Measurements from ENCODE around the gene TTC33.
"Not testable (repeated sequence)": the region's sequence is repeated elsewhere in the genome, so short reads cannot be mapped to it uniquely, and the experiment has no call there.

The TTC33 gene

DNA sequence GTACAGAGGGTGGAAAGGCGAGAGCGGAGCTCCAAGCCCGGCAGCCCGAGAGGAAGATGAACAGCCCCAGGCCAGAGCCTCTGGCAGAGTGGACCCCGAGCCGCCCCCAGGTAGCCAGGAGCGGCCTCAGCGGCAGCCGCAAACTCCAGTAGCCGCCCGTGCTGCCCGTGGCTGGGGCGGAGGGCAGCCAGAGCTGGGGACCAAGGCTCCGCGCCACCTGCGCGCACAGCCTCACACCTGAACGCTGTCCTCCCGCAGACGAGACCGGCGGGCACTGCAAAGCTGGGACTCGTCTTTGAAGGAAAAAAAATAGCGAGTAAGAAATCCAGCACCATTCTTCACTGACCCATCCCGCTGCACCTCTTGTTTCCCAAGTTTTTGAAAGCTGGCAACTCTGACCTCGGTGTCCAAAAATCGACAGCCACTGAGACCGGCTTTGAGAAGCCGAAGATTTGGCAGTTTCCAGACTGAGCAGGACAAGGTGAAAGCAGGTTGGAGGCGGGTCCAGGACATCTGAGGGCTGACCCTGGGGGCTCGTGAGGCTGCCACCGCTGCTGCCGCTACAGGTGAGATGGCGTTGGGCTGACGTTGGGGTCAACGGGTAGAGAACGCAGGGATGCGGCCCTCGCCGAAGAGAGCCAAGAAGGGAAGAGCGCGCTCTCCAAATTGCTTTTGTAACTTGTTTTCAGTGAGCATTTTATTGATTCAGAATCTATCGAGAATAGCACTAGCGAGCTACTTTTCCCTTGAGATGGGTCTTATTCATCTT is 75.7 kb downstream of the TTC33 start, which contains the start of gene PTGER4:
Gene PTGER4 (plus strand): TSS at position 3 of the 769 bp plus-strand sequence. CDS start 1,079 bp downstream, outside the sequence.
- no peak for DNase-seq (ENCODE audit: low spot score)

DNA sequence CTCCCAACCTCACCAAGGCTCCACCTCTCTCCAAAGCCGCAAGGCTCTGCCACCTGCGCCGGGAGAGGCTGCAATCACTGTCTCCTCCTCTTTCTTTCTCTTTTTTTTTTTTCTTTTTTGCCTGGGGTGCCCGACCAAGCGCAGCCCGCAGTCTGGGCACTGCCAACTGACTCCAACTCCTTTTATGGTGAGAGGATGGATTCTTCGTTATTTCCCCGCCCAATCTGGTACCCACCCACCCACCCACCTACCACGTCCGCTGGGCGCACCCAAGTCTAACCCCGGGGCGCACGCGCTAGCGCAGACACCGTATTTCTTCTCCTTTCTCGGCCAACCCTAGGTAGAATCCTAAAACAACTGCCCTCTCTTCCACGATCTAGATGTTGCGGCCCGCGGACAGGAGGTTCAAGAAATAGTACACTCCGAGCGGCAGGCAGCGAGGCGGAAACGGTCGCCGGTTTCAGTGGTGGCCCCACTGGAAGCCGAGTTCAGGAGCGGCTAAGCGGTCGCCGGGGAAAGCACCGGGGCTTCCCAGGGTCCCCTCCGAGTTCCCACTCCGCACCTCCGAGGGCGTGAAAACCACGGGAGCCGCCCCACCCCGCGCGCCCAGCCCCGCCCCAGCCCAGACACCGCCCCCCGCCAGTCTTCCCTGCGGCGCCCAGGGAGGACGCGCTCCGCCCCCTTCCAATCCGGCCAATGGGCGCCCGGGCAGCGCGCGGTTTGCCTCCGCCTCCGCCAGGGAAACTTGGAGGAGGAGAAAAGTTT is 76.4 kb downstream of the TTC33 start:
- DNase-seq (ENCODE audit: low spot score): peak; percentile 24

DNA sequence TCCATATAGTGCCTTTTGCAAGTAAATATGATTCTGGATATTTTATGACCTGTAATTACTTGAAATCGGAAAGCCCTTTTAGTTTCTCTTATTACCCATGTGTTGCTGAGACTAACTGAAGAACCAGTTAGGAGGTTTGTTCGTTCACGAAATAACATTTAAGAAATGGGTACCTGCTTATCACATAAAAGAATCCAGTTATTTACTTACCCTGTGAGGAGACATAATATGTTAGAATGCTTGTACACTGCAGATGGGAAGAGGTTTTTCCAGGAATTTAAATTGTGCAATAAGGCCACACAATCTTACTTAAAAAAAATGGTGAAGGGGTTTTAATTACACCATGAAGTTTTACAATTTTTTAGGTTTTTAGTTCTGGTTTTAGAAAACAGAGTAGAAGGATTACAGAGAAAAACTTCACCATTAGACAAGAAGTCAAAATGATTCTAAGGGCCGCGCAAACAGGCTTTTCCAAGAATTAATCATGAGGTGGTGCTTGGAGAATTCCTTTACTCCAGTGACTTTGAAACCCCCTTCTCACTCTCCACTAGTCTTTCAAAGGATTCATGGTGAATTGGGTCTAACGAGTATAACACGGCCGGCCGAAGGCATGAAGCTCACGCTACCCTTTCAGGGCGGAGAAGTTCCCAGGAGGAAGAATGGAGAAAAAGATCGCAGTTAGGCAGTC is 77.2 kb downstream of the TTC33 start:
- DNase-seq (ENCODE audit: low spot score): peak; percentile 3

- no peak for DNase-seq (ENCODE audit: low spot score)
Measured at GRCh38 chr5:40678026-40678425, 77.7 kb downstream of the TTC33 start.

GRCh38 chr5:40677456-40677855 is 78.3 kb downstream of the TTC33 start:
- no peak for DNase-seq (ENCODE audit: low spot score)

- no peak for DNase-seq (ENCODE audit: low spot score)
Measured at GRCh38 chr5:40676613-40677343, 79.0 kb downstream of the TTC33 start.

DNA sequence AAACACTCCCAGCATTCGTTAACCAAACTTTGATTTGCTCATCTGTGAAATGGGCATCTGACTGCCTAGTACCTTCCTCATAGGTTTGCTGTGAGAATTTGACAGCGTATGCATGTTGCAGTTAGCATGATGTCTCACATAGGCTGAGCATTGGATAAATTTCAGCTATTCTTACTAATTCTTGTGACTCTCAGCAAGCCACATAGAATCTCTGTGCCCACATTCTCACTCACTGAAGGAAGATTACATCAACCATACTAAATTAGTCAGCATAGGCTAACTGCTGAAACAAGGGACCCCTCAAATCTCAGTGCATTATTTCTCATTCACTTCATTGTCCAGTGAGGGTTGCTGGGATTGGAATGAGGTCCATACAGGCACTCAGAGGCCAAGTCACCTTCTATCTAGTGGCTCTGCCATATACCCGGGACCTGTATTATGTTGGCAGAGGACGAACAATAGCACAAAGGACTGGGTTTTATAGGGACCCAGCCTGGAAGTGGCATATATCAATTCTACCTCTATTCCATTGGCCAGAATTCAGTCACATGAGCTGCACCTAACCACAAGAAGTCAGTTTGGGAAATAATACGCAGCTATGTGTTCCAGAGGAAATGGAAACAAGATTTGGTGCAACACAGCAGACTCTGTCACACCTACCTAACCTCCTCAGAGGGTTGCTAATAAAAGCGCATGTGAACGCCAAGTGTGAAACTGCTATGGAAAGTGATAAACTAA is 80.2 kb downstream of the TTC33 start:
- no peak for DNase-seq (ENCODE audit: low spot score)

DNA sequence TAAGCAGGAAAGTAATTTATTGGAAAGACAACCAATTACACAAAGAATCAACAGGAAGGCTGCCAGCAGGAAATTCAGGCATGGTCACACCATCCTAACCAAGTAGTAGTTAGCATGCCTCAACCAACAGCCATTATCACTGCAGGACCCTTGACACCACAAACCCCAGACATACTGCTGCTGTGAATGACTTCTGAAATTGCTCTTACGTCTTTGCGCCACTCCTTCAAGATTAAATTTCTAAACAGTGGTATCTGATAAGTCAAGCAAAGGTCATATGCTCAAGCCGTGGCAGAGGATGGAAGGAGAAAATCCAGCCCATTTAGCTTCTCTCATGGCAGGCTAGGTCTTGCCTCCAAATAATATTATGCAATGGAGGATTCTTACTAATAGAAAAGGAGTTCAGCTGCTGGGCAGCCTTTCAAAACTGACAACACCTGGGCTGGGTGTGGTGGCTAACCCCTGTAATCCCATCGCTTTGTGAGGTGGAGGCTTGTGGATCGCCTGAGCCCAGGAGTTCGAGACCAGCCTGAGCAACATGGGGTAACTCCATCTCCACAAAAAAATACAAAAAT is 81.0 kb downstream of the TTC33 start:
- DNase-seq (ENCODE audit: low spot score): no peak

DNA sequence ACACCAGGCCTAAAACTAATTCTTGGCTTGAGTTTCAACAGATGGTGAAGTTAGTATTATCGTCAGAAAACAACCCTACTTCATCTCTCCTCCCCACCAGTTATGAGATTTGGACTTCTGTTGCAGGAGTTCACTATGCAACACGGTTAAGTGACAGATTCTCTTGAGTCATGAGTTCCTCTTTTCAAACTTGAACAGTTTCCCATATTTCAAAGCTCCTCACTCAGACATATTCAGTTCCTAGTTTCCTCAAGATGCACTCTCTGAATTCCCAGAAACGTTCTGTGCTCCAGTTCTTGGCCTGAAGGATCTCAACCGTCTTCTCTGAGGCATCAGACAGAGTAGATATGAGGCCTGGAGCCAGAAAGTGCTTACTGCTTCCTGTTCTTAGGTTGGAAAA is 83.3 kb downstream of the TTC33 start:
- DNase-seq (ENCODE audit: low spot score): no peak

DNA sequence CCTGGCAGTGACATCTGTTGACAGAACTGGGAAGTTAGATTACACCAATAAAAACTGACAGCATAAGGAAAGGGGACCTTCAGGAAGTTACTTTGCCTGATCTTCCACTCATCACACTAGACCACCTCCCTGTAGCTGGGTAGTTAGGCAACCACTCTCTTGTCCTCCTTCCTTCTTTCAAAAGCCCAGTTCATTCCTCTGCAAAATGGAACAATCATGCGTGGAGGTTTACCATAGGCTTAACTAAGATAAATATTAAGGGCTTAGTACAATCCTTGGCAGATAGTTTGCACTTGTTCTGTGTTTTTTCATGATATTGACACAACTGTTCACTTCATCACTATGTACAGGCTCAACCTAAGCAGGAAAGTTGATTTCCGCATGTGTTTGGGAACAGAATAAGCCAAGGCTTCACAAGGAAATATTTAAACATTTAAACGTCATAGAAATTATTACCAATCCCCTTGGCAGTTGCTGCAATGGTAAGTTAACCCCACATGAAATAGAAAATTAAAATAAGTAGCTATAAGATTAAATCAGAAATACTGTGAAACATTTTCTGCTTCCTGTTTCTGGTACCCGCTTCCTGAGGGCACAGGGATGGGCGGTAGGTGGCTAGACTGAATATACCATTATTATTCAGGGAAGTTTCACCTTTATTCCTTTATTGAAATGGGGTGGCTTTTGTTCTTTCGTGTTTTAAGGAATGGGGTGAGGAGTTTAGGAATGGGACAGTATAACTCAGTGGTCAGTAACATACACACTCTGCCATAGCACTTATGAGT is 86.0 kb downstream of the TTC33 start:
- no peak for DNase-seq (ENCODE audit: low spot score)

DNA sequence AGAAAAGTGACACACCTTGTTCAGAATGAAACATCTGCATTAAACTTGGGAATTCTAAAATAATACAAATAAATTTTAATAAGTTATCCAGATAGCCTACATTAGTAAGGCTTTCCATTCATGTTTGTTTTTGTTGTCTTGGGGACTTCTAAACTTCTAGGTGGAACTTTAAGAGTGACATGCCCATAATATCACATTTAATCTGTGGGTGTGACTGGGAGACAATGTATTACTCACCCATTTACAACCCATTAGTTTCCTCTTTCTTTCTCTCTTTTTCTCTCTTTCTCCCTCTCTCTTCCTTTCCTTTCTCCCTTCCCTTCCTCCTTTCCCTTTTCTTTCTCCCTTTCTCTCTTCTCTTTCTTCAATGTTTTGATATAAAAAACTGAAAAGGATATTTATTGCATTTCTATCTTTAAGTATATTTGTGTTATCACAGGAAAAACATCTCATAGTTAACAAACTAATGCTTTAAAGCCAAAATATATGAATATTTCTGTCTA is 88.5 kb downstream of the TTC33 start:
- no peak for DNase-seq (ENCODE audit: low spot score)

GRCh38 chr5:40666657-40667056 is 89.1 kb downstream of the TTC33 start:
- no peak for DNase-seq (ENCODE audit: low spot score)

- DNase-seq (ENCODE audit: low spot score): no peak
Measured at GRCh38 chr5:40665635-40666298, 90.0 kb downstream of the TTC33 start.

DNA sequence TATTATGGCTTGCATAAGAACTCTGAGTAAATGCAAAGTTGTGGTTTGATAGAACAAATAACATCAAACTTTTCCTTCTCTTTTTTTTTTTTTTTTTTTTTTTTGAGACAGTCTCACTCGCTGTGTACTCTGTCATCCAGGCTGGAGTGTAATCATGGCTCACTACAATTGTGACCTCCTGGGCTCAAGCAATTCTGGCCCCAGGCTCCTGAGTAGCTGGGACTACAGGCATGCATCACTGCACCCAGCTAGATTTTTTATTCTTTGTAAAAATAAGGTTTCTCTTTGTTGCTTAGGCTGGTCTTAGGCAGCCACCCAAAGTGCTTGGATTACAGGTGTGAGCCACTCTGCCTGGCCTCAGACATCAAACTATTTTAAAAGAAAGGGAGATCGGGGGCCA is 95.0 kb downstream of the TTC33 start:
- no peak for DNase-seq (ENCODE audit: low spot score)

DNA sequence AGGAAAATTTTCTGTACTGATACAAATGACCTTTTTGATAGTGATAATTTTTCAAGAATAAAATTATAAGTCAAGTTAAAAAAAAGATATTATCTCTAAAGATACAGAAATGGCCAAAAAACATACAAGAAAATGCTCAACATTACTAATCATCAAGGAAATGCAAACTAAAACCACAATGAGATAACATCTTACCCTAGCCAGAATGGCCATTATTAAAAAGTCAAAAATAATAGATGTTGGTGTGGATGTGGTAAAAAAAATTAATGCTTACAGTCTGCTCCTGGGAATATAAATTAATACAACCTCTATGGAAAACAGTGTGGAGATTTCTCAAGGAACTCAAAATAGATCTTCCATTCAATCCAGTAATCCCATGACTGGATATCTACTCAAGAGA is 99.0 kb downstream of the TTC33 start:
- no peak for DNase-seq (ENCODE audit: low spot score)

DNA sequence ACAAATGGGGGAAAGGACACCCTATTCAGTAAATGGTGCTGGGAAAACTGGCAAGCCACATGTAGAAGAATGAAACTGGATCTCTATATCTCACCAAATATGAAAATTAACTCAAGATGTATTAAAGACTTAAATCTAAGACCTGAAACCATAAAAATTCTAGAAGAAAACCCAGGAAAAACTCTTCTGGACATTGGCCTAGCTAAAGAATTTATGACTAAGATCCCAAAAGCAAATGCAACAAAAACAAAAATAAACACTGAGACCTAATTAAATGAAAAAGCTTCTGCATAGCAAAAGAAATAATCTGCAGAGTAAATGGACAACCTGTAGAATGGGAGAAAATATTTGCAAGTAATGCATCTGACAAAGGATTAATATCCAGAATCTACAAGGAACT is 99.7 kb downstream of the TTC33 start:
- not testable (repeated sequence) for DNase-seq (ENCODE audit: low spot score)

GRCh38 chr5:40655138-40655537 is 100.6 kb downstream of the TTC33 start:
- DNase-seq (ENCODE audit: low spot score): no peak

GRCh38 chr5:40654377-40654991 is 101.3 kb downstream of the TTC33 start:
- DNase-seq (ENCODE audit: low spot score): no peak
